Osteocyte (in vitro differentiated cells): ENCODE measurements around the gene PACS1. TPM values are rescaled to one million over a fixed set of nuclear protein-coding genes. Genes with fewer than 3 reads are reported as not detected.
A peak's percentile ranks its signal among the peaks of the same experiment; 100 is the strongest.

Source experiments
- DNase-seq: peaks from one replicate; pipeline ENCODE4 v3.0.0; 2021; ENCODE audit warnings: mixed read lengths; ENCODE audit not compliant: unreplicated experiment; ENCODE audit errors: extremely low spot score
- H3K27ac Mint-ChIP-seq: one replicate; pipeline ENCODE4 v1.8.0; 2021; ENCODE audit warnings: mild to moderate bottlenecking, mixed read lengths; ENCODE audit not compliant: unreplicated experiment
- H3K27me3 Mint-ChIP-seq: one replicate; pipeline ENCODE4 v1.8.0; 2021; ENCODE audit warnings: mixed read lengths; ENCODE audit not compliant: unreplicated experiment
- H3K36me3 Mint-ChIP-seq: one replicate; pipeline ENCODE4 v1.8.0; 2021; ENCODE audit warnings: mixed read lengths; ENCODE audit not compliant: unreplicated experiment
- H3K4me1 Mint-ChIP-seq: one replicate; pipeline ENCODE4 v1.8.0; 2021; ENCODE audit warnings: mixed read lengths; ENCODE audit not compliant: unreplicated experiment
- H3K4me3 Mint-ChIP-seq: one replicate; pipeline ENCODE4 v1.8.0; 2021; ENCODE audit warnings: mild to moderate bottlenecking, moderate library complexity, mixed read lengths; ENCODE audit not compliant: unreplicated experiment
- H3K9me3 Mint-ChIP-seq: one replicate; pipeline ENCODE4 v1.8.0; 2021; ENCODE audit warnings: mixed read lengths; ENCODE audit not compliant: unreplicated experiment
- total RNA-seq: library from RNA; stranded (reverse); gene quantifications from 2 replicates; pipeline ENCODE4 v1.2.1, GENCODE V29; 2021
- TF ChIP-seq, protein P1 (sequence below): fragments of 200-600 bp; sonication (generic); IDR thresholded peaks from 2 replicates; pipeline ENCODE4 v1.5.0; 2021; ENCODE audit warnings: antibody characterized with exemption, mild to moderate bottlenecking, moderate library complexity

The PACS1 gene
- total RNA-seq, 1 donor from 2014 or later = 83.8 TPM

DNA sequence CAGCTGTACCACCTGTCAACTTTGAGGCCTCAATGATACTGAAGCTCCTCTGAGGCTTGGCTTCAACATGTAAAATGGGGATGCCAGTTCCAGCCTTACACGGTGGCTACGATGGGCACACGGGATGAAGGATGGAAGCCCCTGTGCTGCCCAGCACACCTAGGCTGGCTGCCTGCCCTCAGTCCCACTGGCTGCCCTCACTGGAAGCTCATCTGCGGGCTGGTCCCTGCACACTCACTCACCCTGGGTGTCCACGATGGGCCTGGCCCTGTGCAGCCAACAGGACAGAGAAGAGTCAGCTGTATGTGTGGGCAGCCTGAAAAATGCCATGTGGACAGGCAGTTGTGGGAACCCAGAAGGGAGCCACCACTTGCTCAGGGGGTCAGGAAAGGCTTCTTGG is 216.6 kb downstream of the PACS1 start:
- Mint-ChIP-seq H3K27ac (no peak overlapping the region), H3K27me3 (peaks cover 3% of the 10 kb centered on the region), H3K36me3 (no peaks in the 10 kb centered on the region), H3K4me1 (peaks cover 44% of the 10 kb centered on the region), H3K4me3 (no peak overlapping the region), H3K9me3 (no peaks in the 10 kb centered on the region)
- no peak for DNase-seq
- TF ChIP-seq, protein P1, sequence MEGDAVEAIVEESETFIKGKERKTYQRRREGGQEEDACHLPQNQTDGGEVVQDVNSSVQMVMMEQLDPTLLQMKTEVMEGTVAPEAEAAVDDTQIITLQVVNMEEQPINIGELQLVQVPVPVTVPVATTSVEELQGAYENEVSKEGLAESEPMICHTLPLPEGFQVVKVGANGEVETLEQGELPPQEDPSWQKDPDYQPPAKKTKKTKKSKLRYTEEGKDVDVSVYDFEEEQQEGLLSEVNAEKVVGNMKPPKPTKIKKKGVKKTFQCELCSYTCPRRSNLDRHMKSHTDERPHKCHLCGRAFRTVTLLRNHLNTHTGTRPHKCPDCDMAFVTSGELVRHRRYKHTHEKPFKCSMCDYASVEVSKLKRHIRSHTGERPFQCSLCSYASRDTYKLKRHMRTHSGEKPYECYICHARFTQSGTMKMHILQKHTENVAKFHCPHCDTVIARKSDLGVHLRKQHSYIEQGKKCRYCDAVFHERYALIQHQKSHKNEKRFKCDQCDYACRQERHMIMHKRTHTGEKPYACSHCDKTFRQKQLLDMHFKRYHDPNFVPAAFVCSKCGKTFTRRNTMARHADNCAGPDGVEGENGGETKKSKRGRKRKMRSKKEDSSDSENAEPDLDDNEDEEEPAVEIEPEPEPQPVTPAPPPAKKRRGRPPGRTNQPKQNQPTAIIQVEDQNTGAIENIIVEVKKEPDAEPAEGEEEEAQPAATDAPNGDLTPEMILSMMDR = no peak

DNA sequence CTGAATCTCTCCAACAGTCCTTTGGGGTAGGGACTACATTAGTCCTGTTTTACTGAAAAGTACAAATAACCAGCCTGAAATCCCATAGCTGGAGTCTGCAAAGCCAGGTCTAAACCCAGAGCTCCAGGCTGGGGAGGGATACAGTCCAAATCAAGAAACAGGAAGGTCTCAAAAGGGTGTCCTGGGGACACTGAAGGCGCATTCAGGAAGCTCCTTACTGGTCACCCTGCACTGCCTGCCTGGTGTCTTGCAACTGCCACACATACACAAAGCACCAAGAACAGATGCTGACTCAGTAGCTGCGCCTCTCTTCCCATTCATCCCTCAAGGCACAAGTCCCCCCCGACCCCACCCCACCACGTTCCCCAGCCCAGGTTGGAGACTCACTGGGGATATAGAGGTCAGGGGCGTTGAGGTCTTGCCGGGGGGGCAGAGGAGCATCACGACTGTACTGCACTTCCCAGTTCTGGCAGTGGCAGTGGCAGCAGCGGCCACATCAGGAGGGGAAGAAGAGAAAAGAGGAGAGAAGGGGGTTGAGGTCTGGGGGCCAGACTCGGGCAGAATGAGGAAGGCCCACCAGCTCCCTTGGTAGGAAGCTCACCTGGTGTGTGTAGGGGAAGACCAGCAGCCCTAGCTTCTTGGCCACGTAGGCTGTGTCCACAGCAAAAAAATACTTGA is 217.3 kb downstream of the PACS1 start:
- no peaks in the 10 kb centered on the region for H3K9me3 Mint-ChIP-seq
- H3K27ac Mint-ChIP-seq = peak overlapping the region; percentile 74
- no peak for DNase-seq
- peak overlapping the region; percentile 64 for H3K4me3 Mint-ChIP-seq
- H3K27me3 Mint-ChIP-seq = peaks cover 3% of the 10 kb centered on the region
- peaks cover 40% of the 10 kb centered on the region for H3K4me1 Mint-ChIP-seq
- TF ChIP-seq, protein P1 = no peak
- H3K36me3 Mint-ChIP-seq = no peaks in the 10 kb centered on the region

DNA sequence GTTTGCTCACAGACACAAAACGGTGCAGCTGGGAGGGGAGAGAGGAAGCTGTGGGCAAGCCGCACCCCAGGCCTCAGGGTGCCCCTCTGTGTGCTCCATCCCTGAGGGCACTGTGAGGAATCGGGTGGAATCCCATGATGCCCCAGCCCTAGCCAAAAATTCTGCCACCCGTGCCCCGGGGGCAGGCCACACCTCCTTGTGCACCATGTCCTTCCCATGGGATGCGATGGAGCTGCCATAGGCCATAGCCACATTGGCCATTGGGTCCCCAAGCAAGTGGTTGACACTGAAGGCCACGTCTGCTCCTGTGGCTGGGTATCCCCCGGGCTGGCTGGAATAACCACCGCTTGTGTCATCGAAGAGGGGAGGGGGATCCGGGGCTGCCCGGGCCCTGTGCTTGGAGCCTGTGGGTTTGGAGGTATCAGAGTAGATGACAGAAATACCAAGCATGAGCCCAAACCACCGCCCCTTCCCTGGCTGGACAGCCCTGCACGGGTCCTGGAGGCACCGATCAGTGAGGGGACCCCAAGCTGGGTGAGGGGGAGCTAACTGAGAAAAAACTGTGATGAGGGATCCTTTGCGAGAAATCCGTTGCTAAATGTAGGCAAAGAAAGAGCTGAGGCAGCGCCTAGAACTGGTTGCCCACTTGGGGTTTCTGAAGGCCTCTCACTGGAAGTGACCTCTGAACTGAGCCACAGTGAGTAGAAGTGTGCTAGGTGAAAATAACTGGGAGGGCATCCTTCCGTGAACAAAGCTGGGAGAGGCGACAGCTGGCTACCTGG is 218.0 kb downstream of the PACS1 start:
- H3K27ac Mint-ChIP-seq = peak overlapping the region; percentile 99
- H3K36me3 Mint-ChIP-seq = no peaks in the 10 kb centered on the region
- H3K27me3 Mint-ChIP-seq = peaks cover 10% of the 10 kb centered on the region
- no peak for DNase-seq
- peaks cover 37% of the 10 kb centered on the region for H3K4me1 Mint-ChIP-seq
- no peaks in the 10 kb centered on the region for H3K9me3 Mint-ChIP-seq
- TF ChIP-seq, protein P1 = no peak
- H3K4me3 Mint-ChIP-seq = peak overlapping the region; percentile 94

DNA sequence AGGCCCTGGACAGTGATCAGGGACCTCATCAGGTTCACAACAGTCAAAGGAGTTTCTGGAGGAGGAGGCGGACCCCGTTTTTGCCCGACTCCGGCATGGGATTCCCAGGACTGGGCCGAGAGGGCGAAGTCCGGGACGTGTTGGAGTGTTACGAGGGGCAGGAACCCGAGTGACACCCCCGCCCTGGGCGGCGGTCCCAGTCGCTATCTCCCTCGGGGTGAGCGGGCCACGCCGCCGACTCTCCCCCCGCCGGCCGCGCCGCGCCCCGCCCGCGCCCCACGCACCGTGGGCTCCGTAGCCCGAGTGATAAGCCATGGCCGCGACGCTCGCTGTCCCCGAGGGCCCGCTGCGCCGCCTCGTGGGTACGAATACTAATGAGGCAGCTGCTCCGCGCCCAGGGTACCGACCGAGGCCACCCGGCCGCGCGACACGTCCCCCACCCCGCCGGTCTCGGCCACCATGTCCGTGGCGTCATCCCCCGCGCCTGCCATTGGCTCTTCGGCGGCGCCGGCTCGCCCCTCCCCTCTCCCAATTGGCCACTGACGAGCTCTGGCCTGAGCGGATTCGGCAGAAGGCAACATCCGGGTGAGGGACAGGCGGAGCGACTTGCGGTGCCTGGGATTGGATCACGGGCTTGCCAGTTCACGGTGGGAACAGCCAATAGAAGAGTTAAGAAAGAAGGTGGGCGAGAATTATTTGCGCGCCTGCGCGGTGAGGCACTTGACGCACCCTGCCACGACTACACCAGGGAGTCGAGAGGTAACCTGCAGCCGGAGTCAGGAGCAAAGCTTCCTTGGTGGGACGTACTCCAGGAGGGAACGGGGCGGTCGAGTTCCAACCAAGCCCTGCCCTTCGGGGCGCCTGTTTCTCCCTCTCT is 218.8 kb downstream of the PACS1 start, which contains the start of gene YIF1A:
TSS of gene YIF1A (minus strand) at position 473 of the 877 bp plus-strand sequence. CDS start at position 315, 158 bp downstream.
- Mint-ChIP-seq H3K4me1 (peaks cover 34% of the 10 kb centered on the region), H3K27me3 (peaks cover 15% of the 10 kb centered on the region)

More for the DNA sequence above, 218.8 kb downstream of the PACS1 start, which contains the start of gene YIF1A:
- DNase-seq = peak; percentile 100
- no peaks in the 10 kb centered on the region for H3K9me3 Mint-ChIP-seq
- peak within 1 kb of the TSS; percentile 94 for H3K4me3 Mint-ChIP-seq
- H3K27ac Mint-ChIP-seq = peak within 1 kb of the TSS; percentile 99
- TF ChIP-seq, protein P1 = no peak
- H3K36me3 Mint-ChIP-seq = no peaks in the 10 kb centered on the region
